ENCODE data around the gene LBX2.
"Not testable (repeated sequence)": the region's sequence is repeated elsewhere in the genome, so short reads cannot be mapped to it uniquely, and the experiment has no call there.

- TF ChIP-seq, protein P1, sequence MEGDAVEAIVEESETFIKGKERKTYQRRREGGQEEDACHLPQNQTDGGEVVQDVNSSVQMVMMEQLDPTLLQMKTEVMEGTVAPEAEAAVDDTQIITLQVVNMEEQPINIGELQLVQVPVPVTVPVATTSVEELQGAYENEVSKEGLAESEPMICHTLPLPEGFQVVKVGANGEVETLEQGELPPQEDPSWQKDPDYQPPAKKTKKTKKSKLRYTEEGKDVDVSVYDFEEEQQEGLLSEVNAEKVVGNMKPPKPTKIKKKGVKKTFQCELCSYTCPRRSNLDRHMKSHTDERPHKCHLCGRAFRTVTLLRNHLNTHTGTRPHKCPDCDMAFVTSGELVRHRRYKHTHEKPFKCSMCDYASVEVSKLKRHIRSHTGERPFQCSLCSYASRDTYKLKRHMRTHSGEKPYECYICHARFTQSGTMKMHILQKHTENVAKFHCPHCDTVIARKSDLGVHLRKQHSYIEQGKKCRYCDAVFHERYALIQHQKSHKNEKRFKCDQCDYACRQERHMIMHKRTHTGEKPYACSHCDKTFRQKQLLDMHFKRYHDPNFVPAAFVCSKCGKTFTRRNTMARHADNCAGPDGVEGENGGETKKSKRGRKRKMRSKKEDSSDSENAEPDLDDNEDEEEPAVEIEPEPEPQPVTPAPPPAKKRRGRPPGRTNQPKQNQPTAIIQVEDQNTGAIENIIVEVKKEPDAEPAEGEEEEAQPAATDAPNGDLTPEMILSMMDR (IDR thresholded peaks at IDR 0.05; ENCODE audit: low read depth, low read length, missing input control): not testable (repeated sequence)
- not testable (repeated sequence) for TF ChIP-seq EGR1 (IDR thresholded peaks at IDR 0.05; ENCODE audit: low read depth in 2 of 2); ZBTB33 (IDR thresholded peaks at IDR 0.05); SP1 (IDR thresholded peaks at IDR 0.05); RAD21 (IDR thresholded peaks at IDR 0.05)
These were observed 39.8 kb downstream of the LBX2 start for GRCh38 chr2:74459503-74460118.
